Fibroblast of pulmonary artery (primary cell): ENCODE measurements around the gene TTC16.

Experiments
- DNase-seq: peaks from one replicate; pipeline ENCODE4 v3.0.0-alpha.2; 2010; ENCODE audit warnings: low read depth
- H3K4me3 ChIP-seq: replicated peaks from 2 replicates; pipeline ENCODE4 v1.5.1; 2011; ENCODE audit warnings: low read depth, mild to moderate bottlenecking, control low read depth, low read length, moderate library complexity
- CTCF ChIP-seq: IDR thresholded peaks from 2 replicates; pipeline ENCODE4 v1.5.1; 2011; ENCODE audit warnings: mild to moderate bottlenecking, control low read depth, low read length, inconsistent platforms; ENCODE audit errors: missing control alignments

TTC16 gene

GRCh38 chr9:127720031-127720864 is 4.4 kb downstream of the TTC16 start:
- no peak for DNase-seq
- TF ChIP-seq CTCF: no peak
- no peak overlapping the region for H3K4me3 ChIP-seq

- no peak for DNase-seq
- TF ChIP-seq CTCF: no peak
- H3K4me3 ChIP-seq: no peak overlapping the region
Observed at GRCh38 chr9:127720865-127721227, 5.0 kb downstream of the TTC16 start.

- no peak overlapping the region for H3K4me3 ChIP-seq
- no peak for DNase-seq
- TF ChIP-seq CTCF: no peak
Observed at GRCh38 chr9:127721391-127721821, 5.5 kb downstream of the TTC16 start.

GRCh38 chr9:127722055-127722745 is 6.3 kb downstream of the TTC16 start:
- H3K4me3 ChIP-seq: no peak overlapping the region
- no peak for TF ChIP-seq CTCF
- DNase-seq: no peak

GRCh38 chr9:127723013-127723412 is 7.1 kb downstream of the TTC16 start:
- no peak overlapping the region for H3K4me3 ChIP-seq
- no peak for TF ChIP-seq CTCF
- no peak for DNase-seq

GRCh38 chr9:127723444-127723843 is 7.6 kb downstream of the TTC16 start:
- TF ChIP-seq CTCF: peak; percentile 3
- H3K4me3 ChIP-seq: no peak overlapping the region
- peak; percentile 60 for DNase-seq

GRCh38 chr9:127724012-127724411 is 8.1 kb downstream of the TTC16 start:
- DNase-seq: no peak
- TF ChIP-seq CTCF: no peak
- no peak overlapping the region for H3K4me3 ChIP-seq
